Dedifferentiated amniotic fluid mesenchymal stem cell (primary cell): ENCODE measurements around the gene UQCRC1.
A peak's percentile ranks its signal among the peaks of the same experiment; 100 is the strongest.

Source experiments
- DNase-seq: peaks from one replicate; pipeline ENCODE4 v3.0.0-alpha.2; 2016; ENCODE audit errors: extremely low spot score

Gene UQCRC1

DNA sequence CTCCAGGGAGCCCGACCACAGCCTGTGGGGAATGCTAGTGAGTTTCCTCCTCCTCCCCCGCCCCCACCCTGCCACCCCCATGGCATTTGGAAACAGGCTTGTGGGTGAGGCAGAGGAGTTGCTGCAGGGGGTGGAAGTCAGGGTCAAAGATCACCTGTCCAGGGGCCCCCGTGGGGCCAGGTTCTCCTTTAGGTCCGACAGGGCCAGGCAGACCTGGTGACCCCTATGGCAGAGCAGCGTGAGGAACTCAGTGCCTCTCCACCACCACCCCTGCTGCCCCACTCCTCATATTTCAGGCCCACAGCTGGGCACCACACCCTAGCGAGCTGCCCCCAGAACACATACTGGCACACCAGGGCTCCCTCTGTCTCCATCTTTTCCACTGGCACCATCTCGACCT, 36.9 kb downstream of the UQCRC1 start:
- DNase-seq, result no peak

GRCh38 chr3:48571938-48572337, 37.5 kb downstream of the UQCRC1 start:
- no peak for DNase-seq

- no peak for DNase-seq
These were observed 39.5 kb downstream of the UQCRC1 start for GRCh38 chr3:48569808-48570450.

DNA sequence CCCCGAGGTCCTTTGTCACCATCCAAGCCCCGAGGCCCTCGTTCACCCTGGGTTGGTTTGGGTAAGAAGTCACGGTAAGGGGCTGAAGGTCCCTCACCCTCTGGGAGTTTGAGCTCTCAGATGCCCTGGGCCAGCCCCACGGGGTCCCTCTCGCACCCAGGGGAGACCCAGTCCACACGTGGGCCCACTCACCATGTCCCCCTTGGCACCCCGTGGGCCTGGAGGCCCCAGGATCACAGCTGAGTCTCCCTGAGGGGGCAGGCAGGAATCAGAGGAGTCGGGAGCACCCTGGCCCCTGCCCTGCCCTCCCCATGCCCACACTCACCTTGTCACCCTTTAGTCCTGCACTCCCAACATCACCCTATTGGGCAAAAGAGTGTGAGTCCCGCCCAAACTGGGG, 40.0 kb downstream of the UQCRC1 start:
- DNase-seq, result no peak

DNA sequence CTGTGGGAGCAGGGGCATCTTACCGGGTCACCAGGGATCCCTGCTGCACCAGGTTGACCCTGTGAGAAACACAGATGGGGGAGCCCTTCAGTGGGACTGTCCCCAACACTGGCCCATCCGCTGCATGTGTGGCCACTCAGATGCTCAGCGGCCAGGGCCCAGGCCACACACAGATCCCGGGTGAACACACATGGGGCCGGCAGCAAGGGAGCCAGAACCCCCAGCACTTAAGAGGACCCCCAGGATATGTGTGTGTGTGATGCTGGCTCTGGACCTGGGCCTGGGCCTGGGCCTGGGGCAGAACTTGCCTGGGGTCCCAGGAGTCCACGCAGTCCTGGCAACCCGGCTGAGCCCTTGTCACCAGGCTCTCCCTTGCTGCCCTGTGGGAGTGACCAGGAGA, 41.0 kb downstream of the UQCRC1 start:
- DNase-seq, result no peak

GRCh38 chr3:48567500-48567899, 41.9 kb downstream of the UQCRC1 start:
- DNase-seq, result no peak

DNA sequence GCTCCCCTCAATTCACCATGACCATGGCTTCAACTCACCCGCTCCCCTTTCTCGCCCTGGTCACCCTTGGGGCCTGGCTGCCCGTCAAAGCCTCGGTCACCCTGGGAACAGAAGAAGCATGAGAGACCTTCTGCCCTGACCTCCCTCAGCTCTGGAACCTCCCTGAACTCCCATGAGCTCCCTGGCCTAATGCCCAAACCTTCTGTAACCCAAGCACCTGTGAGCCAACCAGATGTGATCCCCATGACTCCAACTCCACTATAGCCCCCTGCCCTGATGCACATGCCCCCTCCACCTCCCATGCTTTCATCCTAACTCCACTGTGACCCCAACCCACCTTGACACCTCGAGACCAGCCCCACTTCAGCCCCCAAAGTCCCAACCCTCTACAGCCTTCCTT, 42.4 kb downstream of the UQCRC1 start:
- DNase-seq, result no peak

- DNase-seq, result no peak
These were observed 43.1 kb downstream of the UQCRC1 start for GRCh38 chr3:48566401-48566760.

DNA sequence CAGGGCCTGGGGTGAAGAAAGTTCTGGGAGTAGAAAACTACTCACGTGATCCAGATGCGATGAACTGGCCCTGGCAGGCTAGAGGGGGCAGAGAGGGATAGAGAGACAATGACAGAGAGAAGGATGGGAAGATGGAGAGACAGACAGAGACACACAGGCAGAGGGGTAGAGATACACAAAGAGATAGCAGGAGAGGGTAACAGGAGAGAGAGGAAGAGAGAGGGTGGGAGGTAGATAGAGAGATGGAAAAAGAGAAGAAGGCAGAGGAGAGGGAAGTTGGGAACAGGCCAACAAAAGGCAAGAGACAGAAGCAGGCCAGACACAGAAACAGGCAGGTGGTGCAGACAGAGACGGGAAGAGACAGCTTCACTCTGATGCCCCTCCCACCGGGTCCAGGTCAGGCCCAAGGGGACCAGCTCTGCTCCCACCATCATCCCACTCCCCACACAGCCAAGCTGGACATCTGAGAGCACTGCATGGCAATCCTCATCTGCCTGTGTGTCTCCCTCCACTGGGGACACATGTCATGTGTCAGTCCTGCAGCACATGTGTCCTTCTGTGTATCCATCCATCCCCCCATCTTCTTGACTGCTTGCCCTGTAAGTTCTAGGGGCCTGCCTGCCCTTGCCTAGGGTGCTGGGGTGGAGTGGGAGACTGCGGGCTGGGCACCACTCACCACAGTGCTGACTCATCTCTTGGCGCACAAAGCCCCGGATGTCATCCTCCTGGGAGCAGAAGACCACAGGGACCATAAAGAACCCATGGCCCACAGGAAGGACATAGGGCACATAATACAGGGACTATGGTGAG, 43.6 kb downstream of the UQCRC1 start:
- peak; percentile 24 for DNase-seq

DNA sequence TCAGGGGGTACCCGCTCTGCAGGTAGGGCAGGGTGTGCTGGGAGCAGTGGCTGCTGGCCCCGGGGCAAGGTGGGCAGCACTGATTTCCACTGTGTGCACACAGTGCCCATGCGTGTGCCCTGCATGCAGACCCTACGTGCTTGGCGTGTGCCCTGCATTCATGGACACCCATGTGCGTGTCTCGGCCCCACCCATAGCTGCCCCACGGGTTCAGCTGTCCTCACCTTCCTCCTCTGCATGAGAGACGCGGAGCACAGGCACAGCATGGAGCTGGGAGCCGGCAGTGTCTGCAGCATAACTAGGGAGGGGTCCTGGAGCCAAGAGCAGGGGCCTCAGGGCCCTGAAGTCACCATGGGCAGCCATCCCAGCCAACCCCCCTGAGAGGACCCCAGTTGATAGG, 44.3 kb downstream of the UQCRC1 start:
- no peak for DNase-seq

GRCh38 chr3:48564667-48565066, 44.8 kb downstream of the UQCRC1 start:
- no peak for DNase-seq

GRCh38 chr3:48564022-48564421, 45.4 kb downstream of the UQCRC1 start:
- DNase-seq, result no peak

- no peak for DNase-seq
These were observed 46.0 kb downstream of the UQCRC1 start, which contains the start of gene UCN2 for GRCh38 chr3:48563382-48563918. TSS of gene UCN2 (minus strand) at chr3:48563781. CDS start at chr3:48563124, 657 bp downstream.

DNA sequence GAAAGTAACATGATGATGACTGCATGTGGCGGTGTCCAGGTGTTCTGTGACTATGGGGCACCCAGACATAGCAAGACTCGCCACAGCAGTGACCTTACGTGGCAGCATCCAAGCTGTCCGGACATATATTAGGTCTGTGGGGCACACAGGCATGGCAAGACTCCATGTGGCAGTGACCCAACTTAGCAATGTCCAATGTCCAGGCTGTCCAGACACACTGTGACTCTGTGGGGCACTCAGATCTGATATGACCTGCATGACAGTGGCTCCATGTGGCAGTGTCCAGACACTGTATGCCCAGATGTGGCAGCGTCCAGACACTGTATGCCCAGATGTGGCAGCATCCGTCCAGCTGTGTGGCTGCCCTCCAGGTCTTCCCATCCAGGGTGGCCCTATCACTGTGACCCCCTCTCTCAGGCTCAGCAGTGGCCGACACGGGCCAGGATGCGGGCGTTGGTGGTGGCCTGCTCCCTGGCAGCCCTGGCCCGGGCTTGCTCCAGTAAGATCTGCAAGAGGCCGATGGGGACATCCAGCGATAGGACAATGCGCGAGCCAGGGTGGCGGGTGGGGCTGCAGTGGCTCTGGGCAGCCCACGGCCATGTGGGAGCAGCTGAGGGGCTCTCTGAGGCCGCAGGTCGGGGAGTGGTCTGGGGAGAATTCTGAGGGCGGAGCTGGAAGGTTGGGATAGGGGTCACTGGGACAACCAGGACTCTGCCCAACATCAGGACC, 46.9 kb downstream of the UQCRC1 start:
- no peak for DNase-seq

DNA sequence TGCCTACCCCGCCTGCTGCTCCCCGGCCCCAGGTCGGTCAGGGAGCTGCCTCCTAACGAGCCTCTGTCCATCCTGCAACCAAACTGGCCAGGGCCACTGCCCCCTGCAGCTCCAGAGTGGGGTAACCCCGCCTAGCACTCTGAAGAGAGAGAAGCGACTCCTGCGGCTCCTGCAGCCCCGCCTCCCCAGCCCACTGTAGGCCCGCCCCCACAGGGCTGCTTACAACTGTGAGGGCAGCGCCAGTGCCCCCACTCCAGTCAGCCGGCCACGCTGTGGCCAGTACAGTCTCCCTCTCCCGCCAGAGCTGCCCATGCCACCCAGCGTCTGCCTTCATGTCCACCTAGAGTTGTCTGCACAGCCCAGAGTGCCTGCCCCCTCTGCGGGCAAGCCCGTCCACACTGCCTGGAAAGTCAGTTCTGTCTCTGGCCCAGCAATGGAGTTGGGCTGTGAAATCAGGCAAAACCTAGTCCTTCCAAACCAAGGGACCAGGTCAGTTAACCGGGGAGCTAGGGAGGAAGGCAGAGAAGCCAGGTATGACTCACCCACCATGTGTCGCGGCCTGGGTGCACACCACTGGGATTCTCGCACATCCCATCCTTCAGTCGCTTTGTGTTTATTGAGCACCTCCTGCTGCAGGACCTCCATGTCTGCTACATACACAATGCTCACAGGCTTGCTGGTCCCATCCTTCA, 48.3 kb downstream of the UQCRC1 start:
- no peak for DNase-seq

- DNase-seq, result no peak
These were observed 48.8 kb downstream of the UQCRC1 start for GRCh38 chr3:48560648-48561018.

DNA sequence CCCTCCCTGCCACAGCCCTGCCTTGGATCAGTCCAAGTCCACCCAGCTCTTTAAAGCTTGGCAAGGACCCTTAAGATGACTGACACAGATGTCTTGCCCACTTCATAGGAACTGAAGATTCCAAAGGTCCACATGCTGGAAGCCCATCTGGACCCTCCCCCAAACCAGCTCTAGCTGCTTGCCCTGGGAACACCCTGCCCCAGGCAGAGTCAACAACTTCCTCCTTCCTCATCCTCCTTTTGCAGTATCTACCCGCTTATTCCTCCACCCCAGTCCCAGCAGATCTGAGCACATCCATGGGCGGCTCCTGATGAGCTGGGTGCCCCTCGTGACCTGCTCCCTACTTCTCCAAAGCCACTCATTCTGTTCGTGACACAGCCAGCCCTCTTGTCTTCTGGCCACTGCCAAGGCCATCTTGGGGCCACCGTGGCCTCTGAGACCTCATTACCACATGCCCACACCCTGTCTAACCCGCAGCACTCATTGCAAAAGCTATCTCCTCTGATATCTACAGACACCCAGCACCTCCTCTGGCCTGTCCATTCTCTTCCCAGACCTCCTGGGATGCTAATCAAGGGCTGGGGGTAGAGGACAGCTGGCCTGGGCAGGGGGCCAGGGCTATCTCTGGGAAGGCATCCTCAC, 50.8 kb downstream of the UQCRC1 start:
- no peak for DNase-seq

DNA sequence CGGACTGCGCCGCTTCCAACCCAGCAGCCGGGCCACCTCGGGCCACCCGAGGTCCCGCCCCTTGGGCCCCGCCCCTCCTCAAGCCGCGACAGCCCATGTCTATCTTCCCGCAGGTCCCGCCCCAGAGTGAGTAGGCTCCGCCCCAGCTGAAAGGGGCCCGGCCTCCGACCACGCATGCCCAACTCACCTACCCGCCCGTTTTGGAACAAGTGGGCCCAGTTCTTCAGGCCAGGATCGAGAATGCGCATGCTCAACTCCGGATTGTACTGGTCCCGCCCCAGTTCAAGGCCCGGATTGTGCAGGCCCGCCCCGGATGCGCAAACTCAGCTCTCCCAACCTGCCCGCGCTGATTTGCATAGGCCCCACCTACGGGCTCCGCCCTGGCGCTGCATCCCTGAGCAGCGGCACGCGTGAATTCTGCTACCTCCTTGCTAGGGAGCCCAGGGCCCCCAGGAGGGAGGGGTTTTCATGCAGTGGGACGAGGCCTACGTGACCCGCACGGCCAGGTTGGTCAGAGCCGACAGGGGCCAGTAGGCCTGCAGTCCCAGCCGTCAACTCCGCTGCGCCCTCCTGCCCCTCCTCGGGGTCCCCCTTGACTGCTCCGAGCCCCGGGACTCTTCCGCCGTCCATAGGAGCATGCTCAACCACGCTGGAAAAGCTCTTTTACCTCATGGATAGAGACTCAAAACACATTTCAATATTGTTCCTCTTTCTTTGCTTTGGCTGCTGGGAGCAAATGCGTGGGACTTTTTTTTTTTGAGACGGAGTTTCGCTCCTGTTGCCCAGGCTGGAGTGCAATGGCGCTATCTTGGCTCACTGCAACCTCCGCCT, 52.4 kb downstream of the UQCRC1 start, which contains the start of gene PFKFB4:
Gene PFKFB4, minus strand, starts transcription at position 8 of the 831 bp plus-strand sequence. CDS start 26 bp downstream, outside the sequence.
- DNase-seq, result peak; percentile 99

- no peak for DNase-seq
These were observed 53.3 kb downstream of the UQCRC1 start for GRCh38 chr3:48555949-48556795.
